Brain microvascular endothelial cell (primary cell): Measurements from ENCODE around the gene PPFIA1.

ENCODE experiments used
- DNase-seq: peaks from one replicate; pipeline ENCODE4 v3.0.0-alpha.2; 2020
- H3K27ac ChIP-seq: fragments of 250-450 bp; sonication (Bioruptor Pico); 2 replicates; pipeline ENCODE4 v1.5.1; 2020; ENCODE audit warnings: mild to moderate bottlenecking, moderate library complexity
- H3K27me3 ChIP-seq: fragments of 250-450 bp; sonication (Bioruptor Pico); replicated peaks from 2 replicates; pipeline ENCODE4 v1.5.1; 2020; ENCODE audit warnings: mild to moderate bottlenecking
- H3K36me3 ChIP-seq: fragments of 250-450 bp; sonication (Bioruptor Pico); replicated peaks from 2 replicates; pipeline ENCODE4 v1.5.1; 2020; ENCODE audit warnings: mild to moderate bottlenecking
- H3K4me3 ChIP-seq: 2 replicates; pipeline ENCODE4 v1.5.1; 2011; ENCODE audit warnings: low read depth, mild to moderate bottlenecking, control low read depth, low read length, moderate library complexity
- in situ Hi-C: cut with HindIII; loops from 2 replicates; pipeline ENCODE4 v1.10.0; 2017; ENCODE audit warnings: low sequenced_read_pairs, low pct_ligation_motif_present
- TF ChIP-seq, protein P1 (sequence below): IDR thresholded peaks from 2 replicates; pipeline ENCODE4 v1.5.1; 2011; ENCODE audit warnings: low read depth, mild to moderate bottlenecking, moderate library complexity, low read length, control low read depth, inconsistent platforms; ENCODE audit errors: missing control alignments

The PPFIA1 gene

DNA sequence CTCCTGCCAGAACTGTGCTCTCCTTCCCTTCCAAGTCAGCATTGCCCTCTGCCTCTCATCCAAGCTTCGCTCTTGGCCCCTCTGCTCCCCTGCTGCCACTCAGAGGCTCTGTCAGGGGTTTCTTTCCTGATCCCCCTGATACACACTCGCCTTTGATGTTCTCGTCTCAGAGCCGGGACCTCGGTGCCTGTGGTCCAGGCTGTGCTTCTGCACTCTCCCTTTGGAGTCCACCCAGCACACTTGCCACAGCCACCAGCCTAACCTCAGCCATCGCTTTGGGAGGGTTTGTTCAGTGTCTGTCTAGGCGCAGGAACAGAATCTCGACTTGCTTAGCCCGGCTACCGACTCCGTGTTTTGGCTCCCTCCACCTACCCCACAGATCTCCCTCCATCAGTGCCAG lies 29.1 kb downstream of the PPFIA1 start:
- DNase-seq: no peak
- TF ChIP-seq, protein P1, sequence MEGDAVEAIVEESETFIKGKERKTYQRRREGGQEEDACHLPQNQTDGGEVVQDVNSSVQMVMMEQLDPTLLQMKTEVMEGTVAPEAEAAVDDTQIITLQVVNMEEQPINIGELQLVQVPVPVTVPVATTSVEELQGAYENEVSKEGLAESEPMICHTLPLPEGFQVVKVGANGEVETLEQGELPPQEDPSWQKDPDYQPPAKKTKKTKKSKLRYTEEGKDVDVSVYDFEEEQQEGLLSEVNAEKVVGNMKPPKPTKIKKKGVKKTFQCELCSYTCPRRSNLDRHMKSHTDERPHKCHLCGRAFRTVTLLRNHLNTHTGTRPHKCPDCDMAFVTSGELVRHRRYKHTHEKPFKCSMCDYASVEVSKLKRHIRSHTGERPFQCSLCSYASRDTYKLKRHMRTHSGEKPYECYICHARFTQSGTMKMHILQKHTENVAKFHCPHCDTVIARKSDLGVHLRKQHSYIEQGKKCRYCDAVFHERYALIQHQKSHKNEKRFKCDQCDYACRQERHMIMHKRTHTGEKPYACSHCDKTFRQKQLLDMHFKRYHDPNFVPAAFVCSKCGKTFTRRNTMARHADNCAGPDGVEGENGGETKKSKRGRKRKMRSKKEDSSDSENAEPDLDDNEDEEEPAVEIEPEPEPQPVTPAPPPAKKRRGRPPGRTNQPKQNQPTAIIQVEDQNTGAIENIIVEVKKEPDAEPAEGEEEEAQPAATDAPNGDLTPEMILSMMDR: no peak
- H3K4me3 ChIP-seq: no peak overlapping the region
- no peaks in the 10 kb centered on the region for H3K27me3 ChIP-seq
- H3K36me3 ChIP-seq: peaks cover 9% of the 10 kb centered on the region
- in situ Hi-C loops: no loop called here
- H3K27ac ChIP-seq: no peak overlapping the region

DNA sequence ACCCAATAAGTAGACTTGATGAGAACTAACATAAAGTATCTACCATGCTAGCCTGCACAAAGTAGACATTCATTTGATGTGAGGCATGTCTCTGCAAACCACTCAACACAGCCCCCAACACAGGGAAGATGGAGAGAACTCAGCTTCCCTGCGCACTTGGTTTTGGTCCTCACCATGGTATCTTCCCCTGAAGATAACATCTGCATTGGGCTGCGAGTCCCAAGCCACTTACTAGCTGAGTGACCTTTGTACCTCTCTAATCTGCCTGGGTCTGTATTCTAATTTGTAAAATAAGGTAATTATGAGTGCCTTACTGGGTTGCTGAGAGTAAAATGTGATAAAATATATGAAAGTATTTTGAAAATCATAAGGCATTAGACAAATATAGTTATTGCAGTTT lies 30.7 kb downstream of the PPFIA1 start:
- no peak for DNase-seq
- Histone ChIP-seq H3K27me3 (no peaks in the 10 kb centered on the region), H3K27ac (no peak overlapping the region), H3K36me3 (peaks cover 9% of the 10 kb centered on the region), H3K4me3 (no peak overlapping the region)
- in situ Hi-C loops: no loop called here
- TF ChIP-seq, protein P1: no peak

DNA sequence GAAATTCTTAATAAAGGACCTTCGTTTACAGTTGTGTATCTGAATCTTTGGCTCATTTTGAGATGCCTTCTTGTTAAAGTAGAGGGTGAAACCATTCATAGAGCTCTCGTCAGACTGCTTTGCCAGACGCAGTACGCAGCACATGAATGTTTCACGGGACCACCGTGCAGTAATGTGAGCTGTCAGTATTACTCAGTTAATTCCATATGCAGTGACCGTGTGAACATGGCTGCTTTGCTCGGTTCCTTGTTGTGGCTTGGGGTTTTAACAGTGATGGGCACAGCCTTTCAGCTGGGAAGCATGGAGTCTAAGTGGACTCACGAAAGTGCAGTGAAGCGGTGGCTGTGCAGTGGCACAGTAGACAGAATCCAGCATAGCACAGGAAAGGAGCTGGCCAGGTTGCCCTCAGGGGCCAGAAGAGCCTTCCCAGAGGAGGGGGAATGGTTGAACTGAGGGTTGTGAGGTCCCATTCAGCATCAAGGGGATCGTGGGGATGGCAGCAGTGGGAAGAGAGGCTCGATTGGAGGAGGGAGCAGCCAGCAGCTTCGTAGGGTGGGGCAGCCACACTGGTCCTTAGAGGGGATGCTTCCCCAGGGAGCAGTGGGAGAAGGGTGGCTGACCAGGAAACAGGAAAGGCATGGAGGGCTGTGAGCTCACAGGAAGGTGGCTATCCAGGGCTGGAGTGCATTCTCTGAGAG lies 31.4 kb downstream of the PPFIA1 start:
- Histone ChIP-seq H3K27ac (no peak overlapping the region), H3K4me3 (no peak overlapping the region), H3K27me3 (no peaks in the 10 kb centered on the region), H3K36me3 (peaks cover 9% of the 10 kb centered on the region)
- TF ChIP-seq, protein P1: no peak
- no peak for DNase-seq
- in situ Hi-C loops: no loop called here

DNA sequence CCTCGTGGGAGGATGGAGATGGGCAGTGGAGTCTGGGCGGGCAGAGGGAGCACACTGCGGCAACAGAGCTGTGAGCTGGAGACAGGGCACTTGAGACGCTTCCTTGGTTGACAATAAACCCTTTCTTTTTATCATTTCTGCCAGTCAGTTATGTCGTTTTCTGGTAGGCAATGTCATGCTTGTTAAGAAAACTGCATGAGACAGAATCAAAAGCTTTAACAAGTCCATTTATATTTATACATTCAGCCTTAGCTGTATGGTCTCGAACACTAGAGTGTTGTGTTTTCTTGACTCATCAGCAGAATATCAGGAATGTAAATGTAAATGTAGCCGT lies 31.9 kb downstream of the PPFIA1 start:
- Histone ChIP-seq H3K27ac (no peak overlapping the region), H3K4me3 (no peak overlapping the region), H3K36me3 (peaks cover 9% of the 10 kb centered on the region), H3K27me3 (no peaks in the 10 kb centered on the region)
- TF ChIP-seq, protein P1: no peak
- no peak for DNase-seq
- in situ Hi-C loops: no loop called here

DNA sequence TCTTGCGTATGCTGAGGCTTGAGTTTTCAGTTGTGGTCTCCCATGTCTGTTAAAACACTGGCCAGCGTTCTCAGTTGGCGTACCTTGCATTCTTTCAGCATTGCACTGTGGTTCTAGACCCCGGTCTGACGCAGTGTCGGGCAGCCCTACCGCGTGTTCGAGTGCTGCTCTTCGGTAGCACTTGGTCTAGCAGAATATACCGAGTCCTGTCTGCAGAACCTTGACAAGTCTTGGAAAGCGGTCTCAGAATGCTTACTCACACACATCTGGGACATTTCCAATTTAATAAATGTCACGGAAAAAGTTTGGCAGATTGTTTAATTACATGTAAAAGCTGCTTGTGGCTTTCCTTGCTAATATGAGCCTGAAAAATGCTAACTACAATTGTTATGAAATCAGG lies 32.6 kb downstream of the PPFIA1 start:
- TF ChIP-seq, protein P1: no peak
- no peak overlapping the region for H3K27ac ChIP-seq
- no peaks in the 10 kb centered on the region for H3K27me3 ChIP-seq
- no peak for DNase-seq
- H3K36me3 ChIP-seq: peaks cover 9% of the 10 kb centered on the region
- H3K4me3 ChIP-seq: no peak overlapping the region
- in situ Hi-C loops: no loop called here

DNA sequence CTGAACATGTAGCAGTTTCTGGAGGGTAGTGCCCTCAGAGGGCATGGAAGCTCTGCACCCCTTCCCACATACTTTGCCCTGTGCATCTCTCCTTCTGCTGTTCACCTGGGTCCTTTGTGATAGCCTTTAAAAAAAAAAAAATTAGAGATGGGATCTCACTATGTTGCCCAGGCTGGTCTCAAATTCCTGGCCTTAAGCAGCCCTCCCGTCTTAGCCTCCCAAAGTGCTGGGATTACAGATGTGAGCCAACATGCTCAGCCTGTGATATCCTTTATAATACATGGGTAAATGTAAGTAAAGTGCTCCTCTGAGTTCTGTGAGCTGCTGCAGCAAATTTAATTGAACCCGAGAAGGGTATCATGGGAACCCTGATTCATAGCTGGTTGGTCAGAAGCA lies 33.7 kb downstream of the PPFIA1 start:
- Histone ChIP-seq H3K27me3 (no peaks in the 10 kb centered on the region), H3K4me3 (no peak overlapping the region), H3K36me3 (peaks cover 5% of the 10 kb centered on the region), H3K27ac (no peak overlapping the region)
- TF ChIP-seq, protein P1: no peak
- DNase-seq: no peak
- in situ Hi-C loops: no loop called here
